Measurements from ENCODE around the gene COQ3.
"Not testable (repeated sequence)": the region's sequence is repeated elsewhere in the genome, so short reads cannot be mapped to it uniquely, and the experiment has no call there.

The COQ3 gene

DNA sequence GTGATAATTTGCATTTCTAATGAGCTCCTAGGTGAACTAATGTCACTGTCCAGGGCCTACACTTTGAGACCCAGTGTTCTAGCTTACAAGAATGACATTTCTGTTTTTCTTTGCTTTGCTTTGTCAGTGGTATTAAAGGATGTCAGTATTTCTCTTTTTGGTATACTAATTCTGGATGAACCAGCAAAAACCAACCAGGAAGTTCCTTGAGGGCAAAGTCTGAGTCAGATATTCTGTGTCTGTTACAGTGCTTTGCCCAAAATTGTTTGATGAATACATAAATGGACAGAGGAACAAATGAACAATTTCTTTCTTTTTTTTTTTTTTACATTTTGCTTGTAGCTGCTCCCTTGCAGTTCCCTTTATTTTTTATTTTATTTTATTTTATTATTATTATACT, 15.4 kb downstream of the COQ3 start:
- no peak for DNase-seq

DNA sequence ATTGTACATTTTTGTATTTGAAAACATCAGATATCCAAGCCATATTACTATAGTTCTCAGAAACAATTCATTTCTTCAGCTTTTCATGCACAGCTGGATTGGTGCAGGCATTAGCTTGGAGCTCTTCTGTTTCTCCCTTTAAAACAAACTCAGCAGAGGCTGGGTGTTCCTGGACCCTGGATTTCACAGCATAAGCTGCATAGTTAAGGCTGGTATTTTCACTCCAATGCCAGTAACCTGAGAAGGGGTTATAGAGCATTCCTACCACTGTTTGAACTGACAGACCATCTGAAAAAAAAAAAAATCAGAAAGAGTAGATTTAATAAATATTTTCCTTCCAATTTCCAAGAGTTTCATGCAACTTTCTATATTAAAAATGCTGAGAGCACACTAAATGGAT, 24.5 kb downstream of the COQ3 start:
- no peak for DNase-seq

DNA sequence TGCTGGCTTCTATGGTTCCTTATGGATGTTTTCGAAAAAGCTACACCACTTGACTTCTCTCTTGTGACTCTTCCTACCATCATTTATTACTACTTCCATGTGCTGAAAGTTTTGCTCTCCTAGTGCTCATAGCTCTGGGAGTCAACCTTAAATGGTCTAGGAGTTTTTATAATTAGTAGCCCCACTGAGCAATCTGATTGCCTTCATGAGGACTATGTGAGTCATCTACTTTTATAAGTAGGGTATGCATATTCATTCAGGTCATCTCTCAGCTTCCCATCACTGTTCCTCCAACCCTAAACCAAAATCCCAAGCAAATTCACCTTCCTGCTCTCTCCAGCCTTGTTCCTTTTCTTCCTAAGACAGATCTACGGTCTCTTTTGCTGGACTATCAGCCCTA, 27.1 kb downstream of the COQ3 start:
- no peak for DNase-seq

DNA sequence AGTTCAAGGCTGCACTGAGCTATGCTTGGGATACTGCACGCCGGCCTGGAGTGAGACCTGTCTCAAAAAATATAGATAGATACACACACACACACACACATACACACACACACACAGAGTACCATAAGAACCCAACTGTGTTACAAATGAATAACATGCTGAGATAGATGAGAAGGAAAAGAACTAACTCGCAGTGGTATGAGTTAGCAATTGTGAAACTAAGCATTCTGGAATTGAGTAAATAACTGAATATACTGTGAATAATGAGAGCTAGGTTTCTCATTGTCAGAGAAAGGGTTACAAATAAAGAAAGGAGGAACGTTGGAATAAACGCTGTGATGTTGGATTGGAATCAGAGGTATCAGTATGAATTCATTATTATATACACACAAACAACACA, 30.0 kb downstream of the COQ3 start:
- no peak for DNase-seq

DNA sequence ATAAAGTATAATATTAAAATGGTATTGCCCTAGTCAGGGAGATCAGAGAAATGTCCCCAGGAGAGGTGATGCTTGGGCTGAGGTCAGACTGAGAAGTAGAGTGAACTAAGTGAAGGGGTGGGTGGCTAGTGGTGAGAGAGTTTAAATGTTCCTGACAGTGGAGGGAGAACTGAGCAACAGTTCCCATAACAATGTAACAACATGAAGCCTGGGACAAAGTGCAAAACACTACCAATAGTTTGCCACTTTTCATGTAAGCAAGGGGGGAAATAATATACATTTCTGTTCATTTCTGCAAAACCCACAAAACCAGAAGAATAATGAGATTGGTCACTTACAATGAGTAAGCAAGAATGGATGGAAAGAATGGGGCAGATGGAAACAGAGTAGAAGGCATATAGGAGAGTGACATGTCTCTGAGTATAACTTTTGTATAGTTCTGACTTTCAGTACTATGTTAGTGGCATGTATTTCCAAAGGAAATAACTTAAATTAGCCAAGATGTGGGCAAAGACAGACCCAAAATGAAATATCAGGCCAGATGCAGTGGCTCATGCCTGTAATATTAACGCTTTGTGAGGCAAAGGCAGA, 31.2 kb downstream of the COQ3 start:
- peak; percentile 13 for DNase-seq

DNA sequence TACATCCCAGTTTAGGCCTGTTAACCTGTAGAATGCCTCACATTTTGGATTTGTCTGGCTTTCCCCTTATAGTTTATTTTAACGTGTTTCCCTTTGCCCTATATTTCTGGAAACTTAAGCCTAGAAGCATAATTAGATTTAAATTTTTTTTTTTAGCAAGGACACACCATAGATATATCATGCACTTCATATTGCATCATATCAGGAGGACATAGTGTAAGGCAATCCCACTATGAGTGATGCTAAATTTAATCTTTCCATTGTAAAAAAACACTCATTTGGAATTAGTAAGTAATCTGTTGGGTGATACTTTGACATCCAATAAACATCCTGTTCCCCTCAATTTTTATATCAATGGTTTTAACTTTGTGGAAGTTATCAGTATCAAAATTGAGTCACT, 34.2 kb downstream of the COQ3 start:
- DNase-seq = no peak

DNA sequence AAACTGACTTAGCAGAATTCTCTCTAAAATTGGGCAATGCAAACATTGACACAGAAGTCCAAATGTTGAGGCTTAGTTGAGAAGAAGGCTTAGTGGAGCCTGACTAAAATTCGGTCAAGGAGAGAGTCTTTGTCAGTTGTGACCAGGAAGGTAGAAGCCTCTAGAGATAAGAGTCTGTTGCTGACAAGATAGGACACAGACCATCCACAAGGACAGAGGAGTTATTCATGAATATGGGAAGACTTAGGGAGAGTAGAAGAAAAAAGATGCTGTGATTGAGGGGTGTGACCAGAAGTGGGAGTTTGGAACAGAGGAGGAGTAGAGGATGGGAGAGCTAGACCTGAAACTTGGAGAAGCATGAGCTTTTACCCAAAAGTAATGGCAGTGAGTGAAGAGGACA, 37.4 kb downstream of the COQ3 start:
- DNase-seq = no peak

DNA sequence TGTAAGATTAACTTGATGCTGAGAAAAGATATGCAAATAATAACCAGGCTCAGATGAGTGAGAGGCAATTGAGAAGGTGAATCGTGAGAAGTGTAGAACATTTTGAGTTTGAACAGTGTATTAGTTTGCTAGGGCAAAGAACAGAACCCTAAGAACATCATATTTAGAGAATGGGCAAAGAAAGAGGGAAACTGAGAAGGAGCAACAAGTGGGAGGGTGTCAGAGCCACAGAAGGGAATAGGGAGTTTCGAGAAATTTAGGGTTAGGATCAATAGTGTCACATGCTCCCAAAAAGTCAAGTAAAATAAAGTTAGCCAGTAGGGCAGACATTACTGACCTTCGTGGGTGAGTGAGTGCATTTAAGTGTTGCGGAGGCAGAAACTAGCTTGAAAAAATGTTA, 39.0 kb downstream of the COQ3 start:
- no peak for DNase-seq

DNA sequence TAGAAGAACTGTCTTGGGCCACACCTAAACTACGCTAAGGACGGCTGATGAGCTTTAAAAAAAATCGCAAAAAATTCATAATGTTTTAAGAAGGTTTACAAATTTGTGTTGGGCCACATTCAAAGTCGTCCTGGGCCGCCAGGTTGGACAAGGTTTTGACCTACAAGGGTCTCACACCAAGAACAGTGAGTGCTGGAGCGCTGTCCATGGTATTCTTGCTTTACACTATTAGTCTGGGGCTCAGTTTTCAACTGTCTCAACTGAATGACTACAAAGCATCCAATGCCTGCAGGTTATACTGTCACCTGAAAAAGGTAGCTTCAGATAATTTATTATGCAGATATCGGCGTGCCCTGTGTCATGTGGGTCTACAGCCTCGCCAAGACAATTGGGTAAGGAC, 40.9 kb downstream of the COQ3 start:
- DNase-seq = no peak

DNA sequence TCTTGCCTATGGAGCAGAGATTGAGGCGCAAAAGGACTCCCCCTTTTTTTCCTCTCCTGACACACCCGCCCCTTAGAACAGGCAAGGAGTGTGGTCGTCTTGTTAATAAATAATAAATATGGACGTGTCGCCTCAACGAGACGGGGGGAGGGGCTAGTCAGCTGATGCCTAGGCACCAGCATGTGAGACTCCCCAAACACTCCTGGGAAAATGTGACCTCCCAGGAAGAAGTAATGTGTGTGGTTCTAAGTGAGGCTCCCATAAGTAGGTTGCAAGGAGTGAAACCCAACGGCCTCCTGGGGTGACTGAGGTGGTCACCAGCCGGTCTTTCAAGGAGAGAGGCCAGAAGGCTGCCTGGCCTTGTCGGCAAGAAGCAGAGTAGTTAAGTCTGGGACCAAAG, 43.4 kb downstream of the COQ3 start:
- DNase-seq = no peak

DNA sequence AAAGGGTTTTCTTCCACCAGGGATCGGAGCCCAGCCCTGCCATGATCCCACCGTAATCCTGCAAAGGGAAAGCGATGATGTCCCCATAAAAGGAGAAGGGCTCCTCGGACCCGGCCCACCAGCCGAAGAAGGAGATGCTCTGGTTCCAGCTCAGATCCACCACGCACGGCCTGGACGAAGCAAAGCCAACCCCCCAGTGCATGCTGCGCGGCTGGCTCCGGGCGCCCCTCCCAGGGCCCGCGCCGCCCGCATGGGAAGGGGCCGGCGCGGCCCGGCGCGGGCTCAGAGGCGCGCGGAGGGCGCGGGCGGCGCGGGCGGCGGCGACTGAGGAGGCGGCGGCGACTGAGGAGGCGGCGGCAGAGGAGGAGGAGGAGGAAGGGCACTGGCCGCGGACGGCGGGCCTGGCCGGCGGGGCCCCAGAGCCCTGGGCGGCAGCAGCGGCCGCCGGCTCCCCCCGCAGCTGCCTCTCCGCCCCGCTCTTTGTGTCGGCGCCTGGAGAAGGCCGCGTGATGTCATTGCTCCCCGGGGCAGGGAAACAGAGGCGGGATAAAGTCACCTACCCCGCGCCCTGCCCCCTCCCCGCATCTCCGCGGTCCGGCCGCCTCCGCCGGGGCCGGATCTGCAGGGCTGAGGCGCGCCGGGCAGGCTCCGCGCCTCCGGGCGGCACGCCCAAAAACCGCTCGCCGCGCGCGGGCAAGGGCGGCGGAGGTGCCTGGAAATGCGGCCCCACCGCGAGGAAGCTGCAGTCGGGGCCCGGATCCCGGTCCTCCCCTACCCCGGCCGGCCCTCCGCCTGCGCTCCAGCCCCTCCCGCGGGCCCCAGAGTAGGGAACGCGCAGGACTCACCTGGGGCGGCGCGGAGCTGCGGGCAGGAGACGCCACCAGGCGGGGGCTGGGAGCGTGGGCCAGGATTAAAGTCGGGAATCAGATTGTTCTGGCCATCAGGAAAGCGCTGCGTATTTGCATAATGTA, 44.5 kb downstream of the COQ3 start, which contains the start of gene FAXC:
FAXC (minus strand) TSS at position 504 of the 971 bp plus-strand sequence; CDS start at position 202, 302 bp downstream.
- DNase-seq = peak; percentile 12

DNA sequence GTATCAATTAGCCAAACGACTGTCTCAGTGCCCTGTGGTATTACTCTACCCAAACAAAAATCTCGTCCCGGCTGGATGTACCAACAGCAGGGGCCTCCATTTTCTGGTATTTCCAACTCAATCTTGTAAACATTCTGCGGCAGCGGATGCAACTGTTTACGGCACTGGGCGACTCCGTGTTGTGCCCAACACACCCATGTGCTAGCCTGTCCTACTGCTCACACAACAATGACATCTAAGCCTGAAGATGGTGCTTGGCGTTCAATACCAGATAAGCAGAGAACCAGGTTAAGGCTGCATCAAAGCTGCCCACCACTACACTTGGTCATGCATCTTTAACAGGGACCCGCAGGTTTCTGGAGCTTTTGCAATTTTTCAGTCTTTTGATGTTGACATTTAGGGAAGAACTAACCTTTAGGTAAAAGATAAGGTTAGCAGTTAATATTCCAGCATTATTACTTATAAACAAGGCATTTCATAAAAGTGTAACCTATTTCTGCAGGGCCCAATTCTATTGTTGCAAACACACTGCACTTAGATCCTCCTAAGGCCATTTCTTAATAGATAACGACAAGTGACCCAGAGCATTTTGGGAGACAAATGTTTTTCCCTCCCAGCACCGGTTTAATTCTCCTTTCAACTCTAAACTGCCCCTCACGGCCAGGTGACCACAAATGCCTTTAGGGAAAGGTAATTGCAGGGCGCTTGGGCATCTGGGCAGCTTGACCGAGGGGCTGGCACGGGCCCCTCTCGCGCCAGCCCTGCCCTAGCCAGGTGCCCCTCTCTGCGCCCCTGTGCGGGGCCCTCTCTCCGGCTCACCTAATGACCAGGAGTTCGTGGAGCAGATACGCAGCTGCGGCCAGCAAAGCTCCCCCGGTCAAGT, 45.5 kb downstream of the COQ3 start:
- DNase-seq = no peak

DNA sequence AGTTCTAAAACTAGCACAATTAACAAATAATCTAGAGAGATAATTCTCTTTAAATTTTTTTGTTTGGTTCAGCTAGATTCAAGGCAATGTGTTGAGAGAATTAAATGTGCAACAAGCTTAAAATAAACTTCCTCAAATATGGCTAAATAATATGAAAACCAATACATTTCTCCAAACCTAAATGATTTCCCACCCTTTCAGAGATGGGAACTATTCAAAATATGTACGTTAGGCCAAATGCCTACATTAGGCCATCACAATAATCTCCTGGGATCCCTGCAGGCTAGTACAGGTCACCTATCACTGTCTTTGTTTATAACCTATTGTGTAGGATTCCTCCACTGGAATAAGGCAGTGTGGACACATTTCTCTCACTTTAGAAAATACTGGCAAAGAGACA, 46.2 kb downstream of the COQ3 start:
- no peak for DNase-seq

DNA sequence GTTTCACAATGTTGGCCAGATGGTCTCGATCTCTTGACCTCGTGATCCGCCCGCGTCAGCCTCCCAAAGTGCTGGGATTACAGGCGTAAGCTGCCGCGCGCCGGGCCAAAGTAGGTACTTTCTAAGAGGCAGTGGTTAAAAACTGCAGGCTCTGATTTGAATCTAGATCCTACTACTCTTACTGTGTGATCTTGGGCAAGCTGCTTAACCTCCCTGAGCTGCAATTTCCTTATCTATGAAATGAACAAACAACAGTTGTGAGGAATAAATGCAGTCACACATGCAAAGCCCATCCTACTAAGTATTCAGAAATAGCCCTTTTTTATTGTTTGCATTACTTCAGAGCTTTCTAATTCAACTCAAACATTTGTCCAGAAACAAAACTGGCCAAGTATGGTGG, 47.4 kb downstream of the COQ3 start:
- DNase-seq = no peak

DNA sequence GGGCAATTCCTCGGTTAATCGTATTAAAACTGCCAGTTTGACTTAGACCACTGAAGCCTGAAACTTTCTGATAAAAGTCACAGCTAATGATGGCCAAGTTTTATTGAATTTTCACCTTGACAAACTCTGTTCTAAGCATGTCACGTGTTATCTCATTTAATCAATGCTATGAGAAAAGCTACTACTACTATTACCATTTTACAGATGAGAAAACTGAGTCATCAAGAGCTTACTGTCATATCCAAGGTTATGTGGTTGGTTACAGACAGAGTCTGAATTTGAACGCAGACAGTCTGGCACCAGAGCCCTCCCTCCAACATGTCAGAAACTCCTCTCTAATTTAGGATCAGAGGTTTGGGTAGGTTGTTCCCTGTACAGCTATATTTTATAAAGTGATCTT, 48.8 kb downstream of the COQ3 start:
- no peak for DNase-seq

DNA sequence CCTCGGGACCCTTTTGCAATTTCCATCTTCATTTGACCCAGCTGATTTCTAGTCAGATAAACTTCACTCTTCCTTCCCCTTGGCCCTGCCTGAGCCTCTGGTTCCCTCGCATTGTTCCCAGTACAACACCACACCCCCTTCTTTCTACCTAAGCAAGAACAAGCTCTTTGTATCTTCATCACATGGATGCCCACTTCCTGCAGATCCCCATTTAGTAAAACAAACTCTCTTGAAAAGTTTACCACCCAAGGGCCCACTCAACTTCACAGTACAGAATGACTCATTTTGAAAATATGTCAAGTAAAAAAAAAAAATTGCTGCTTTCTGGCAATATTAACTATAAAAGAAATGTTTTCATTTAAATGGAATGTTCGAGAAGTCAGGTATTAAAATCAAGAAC, 49.7 kb downstream of the COQ3 start:
- DNase-seq = no peak

DNA sequence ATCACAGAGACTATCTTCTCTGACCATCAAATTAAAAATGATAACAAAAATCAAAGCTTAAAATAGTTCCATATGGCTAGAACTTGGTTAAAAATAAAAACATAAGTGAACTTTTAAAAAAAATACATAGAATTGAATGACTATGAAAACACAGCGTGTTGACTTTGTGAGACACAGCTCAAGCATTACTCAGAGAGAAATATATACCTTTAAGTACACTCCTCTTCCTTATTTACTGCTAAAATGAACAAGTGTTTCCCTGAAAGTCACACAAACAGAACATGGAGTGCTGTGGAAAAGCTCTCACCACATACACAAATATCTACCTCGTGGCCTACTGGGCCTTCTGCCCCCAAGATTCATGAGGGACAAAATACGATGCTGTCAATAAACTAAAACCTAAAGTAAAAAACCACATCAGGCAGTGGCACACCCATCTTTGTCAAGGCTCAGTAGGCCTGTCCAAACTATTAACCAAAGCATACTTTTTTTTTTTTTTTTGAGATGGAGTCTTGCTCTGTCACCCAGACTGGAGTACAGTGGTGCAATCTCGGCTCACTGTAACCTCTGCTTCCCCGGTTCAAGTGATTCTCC, 52.0 kb downstream of the COQ3 start:
- no peak for DNase-seq

DNA sequence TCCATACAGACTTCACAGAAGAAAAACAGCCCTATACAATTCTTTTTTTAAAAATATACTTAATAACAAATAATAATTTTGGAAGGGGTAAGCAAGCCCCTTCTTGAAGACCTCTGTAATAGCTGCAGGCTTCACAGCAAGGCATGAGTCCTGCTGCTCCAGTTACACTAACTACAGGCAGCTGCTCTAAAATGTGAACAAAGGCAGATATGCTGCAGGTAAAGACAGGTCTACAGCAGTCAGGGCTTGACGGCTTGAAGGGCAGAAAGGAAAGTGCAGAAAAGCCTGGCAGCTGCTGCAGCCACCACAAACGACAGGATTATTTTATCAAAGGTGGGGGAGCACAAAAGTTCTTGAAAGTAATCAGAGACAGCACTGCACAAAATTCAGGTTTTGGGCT, 55.8 kb downstream of the COQ3 start:
- no peak for DNase-seq

DNA sequence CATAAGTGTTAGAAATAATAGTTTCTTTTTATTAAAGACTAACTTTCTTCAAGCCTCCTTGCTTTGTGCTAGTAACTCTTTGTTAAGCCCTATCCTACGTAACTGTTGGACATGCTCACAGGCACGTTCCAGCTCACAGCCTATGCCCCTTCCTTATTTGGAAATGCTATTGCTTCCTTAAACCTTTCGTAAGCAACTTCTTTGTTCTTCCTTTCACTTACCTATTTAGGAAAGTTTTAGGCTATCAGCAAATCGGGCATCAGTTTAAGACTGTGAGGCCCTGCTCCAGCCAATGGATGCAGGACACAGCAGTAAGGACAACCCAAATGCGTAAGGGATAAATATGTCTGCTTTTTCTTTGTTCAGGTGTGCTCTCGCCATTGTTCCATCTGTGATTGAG, 58.7 kb downstream of the COQ3 start:
- not testable (repeated sequence) for DNase-seq

DNA sequence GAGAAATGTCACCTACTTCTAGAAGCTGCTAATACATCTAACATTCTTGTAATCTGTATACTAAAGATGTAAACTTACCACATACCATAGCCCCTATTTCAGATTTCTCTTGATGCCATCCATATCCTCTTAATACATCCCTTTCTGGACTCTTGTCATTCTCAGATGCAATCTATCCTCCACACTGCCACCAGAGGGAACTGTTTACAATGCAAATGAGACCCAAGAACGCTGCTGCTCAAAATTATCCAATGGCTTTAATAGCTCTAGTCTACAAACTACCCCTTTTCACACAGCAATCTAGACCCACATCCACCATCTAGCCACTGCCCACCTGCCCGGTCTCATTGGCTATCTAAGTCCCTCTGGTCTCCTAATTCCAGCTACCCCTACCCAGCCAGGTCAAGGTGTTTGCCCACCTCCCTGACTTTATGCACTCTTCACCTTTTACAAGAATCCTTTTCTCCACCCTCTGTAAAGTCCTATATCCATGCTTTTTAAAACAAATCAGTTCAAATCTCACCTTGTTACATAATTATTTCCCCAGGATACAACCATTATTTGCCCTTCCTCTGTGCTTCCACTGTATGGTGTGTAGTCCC, 59.4 kb downstream of the COQ3 start:
- peak; percentile 22 for DNase-seq

DNA sequence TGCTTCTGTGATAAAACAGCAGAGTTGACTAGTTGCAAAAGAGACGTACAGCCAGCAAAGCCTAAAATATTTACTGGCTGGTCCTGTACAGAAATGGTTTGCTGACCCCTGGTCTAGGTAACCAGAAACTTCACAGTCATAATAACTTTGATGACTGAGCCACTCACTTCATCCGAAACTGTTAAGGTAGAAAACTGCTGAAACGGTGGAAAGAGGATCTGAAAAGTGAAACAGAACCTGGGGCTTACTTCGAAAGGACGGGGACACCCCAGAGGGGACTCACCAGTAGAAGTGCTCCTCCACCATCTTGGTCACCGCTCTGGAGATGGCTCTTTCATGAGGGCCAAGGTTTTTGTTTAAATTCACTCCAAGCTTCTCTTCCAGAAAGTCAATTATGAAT, 60.9 kb downstream of the COQ3 start:
- DNase-seq = no peak

DNA sequence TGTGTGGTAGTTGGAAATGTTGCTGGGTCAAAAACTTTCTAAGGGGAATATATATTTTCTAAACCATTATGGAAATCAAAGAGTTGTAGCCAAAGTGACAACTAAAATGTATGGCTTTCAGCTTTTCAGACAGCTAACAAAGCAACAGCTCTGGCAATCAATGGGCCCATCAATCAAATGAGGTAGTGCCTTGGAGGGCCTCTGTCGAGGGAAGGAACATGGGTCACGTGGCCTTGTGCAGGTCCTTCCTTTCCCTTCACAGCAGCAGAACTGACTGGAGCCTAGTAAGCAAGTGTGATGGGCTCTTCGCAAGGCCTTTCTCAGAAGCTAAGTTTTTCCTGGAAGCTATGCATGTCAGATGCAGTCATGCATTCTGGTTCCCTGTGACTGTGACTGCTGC, 62.5 kb downstream of the COQ3 start:
- no peak for DNase-seq

DNA sequence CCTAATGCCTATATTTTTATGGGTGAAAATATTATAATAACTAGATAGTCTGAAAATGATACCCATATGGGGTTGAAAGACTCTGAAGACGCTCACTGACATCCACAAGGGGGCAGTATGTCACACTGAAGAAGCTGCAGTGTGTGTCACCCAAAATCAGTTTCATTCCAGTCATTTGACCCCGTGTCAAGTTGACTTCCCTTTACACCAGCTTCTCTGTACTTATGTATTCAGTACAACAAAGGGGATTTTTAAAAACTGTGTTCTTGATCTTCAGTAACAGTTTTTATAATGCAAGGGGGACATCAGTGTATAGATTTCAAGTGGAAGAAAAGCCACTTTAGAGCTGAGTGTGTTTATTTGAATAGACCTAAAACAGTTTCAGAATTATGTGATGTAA, 63.8 kb downstream of the COQ3 start:
- peak; percentile 77 for DNase-seq
